ENCODE results near the gene ADGRG4. TPM values are rescaled to one million over a fixed set of nuclear protein-coding genes. Genes with fewer than 3 reads are reported as not detected.

The ADGRG4 gene
- total RNA-seq, 4 donors from 2014 or later = not detected

DNA sequence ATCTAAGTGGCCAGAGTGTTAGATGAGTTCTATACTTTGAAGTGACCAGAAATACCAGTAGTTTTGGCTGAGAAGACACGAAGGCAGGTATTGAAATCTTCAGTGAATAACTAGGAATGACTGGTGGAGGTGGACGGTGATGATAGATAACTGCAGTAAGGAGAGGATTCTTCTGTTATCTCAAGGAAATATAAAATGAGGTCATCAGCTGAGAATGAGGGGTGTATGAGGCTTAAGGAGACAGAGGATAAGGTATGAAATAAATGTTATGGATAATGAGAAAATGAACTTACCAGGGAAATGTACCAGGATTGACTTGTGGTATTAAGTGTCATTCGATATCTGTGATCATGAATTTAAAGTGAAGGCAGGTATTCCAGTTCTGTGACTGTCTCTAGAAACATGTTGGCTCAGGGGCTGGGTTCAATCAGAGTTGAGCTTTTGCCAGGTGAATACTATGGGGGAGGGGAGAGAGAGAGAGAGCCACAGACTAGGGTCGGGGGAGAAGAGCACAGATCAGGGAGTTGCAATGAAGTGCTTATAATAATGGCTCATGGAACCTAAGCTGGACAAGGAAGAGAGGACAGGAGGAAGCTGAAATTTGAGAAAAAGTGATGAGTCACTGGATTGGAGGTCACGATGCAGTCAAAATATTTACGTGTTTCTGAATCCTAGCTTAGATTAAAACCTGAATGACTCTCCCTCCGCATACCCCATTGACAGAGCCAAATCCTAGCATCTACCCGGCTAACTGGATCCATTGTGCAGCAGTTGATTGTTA lies 149.5 kb downstream of the ADGRG4 start:
- no peak for DNase-seq (ENCODE audit: low spot score in 2 of 2)
- Histone ChIP-seq H3K9me3 (no peaks in the 10 kb centered on the region), H3K27ac (no peak overlapping the region), H3K27me3 (no peaks in the 10 kb centered on the region), H3K4me1 (no peaks in the 10 kb centered on the region), H3K4me3 (no peak overlapping the region), H3K36me3 (no peaks in the 10 kb centered on the region)
- 50% methylated on average over 8 of the region's 8 CpGs for WGBS
- TF ChIP-seq, protein P1, sequence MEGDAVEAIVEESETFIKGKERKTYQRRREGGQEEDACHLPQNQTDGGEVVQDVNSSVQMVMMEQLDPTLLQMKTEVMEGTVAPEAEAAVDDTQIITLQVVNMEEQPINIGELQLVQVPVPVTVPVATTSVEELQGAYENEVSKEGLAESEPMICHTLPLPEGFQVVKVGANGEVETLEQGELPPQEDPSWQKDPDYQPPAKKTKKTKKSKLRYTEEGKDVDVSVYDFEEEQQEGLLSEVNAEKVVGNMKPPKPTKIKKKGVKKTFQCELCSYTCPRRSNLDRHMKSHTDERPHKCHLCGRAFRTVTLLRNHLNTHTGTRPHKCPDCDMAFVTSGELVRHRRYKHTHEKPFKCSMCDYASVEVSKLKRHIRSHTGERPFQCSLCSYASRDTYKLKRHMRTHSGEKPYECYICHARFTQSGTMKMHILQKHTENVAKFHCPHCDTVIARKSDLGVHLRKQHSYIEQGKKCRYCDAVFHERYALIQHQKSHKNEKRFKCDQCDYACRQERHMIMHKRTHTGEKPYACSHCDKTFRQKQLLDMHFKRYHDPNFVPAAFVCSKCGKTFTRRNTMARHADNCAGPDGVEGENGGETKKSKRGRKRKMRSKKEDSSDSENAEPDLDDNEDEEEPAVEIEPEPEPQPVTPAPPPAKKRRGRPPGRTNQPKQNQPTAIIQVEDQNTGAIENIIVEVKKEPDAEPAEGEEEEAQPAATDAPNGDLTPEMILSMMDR (IDR thresholded peaks at IDR 0.05) = no peak
- no peak for TF ChIP-seq EP300 (IDR thresholded peaks at IDR 0.05)
- TF ChIP-seq POLR2A (IDR thresholded peaks at IDR 0.05) = no peak
- TF ChIP-seq POLR2AphosphoS5 (IDR thresholded peaks at IDR 0.05) = no peak

DNA sequence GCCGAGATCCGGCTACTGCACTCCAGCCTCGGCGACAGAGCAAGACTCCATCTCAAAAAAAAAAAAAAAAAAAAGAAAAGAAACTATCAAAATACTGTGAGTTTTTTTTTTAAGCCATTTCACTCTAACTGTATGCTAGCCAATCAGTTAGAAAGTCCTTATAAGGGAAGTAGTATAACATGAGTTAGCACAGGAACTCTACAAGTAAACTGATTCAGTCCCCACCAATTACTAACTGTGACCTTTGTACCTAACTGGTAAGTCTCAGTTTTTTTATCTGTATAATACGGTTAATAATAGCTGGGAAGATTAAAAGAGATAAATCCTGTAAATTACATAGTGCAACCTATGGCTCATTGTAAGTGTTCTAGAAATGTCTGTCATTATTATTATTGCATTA lies 151.9 kb downstream of the ADGRG4 start:
- 94% methylated on average over 5 of the region's 5 CpGs for WGBS
- Histone ChIP-seq H3K27me3 (no peaks in the 10 kb centered on the region), H3K4me1 (no peaks in the 10 kb centered on the region), H3K4me3 (no peak overlapping the region), H3K9me3 (no peaks in the 10 kb centered on the region), H3K27ac (no peak overlapping the region), H3K36me3 (no peaks in the 10 kb centered on the region)
- TF ChIP-seq EP300 (IDR thresholded peaks at IDR 0.05) (no peak), POLR2A (IDR thresholded peaks at IDR 0.05) (no peak), POLR2AphosphoS5 (IDR thresholded peaks at IDR 0.05) (no peak)
- TF ChIP-seq, protein P1 (IDR thresholded peaks at IDR 0.05) = no peak
- no peak for DNase-seq (ENCODE audit: low spot score in 2 of 2)

DNA sequence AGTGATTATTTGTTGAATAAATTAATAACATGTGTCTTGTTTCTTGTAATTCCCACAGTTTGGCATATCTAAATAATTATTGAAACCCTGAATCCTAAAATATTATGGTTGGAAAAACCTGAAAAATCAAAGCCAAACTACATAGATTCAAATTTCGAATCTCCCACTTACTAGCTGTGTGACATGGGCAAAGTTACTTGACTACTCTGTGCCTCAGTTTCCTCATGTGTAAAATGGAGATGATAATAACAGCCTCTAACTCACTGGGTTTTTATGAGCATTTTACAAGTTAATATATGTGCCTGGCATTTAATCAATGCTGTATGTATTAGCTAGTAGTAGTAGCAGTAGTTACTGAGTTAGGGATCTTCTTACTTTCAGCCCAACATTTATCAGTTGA lies 152.4 kb downstream of the ADGRG4 start:
- no peaks in the 10 kb centered on the region for H3K27me3 ChIP-seq
- TF ChIP-seq POLR2AphosphoS5 (IDR thresholded peaks at IDR 0.05) (no peak), EP300 (IDR thresholded peaks at IDR 0.05) (no peak), POLR2A (IDR thresholded peaks at IDR 0.05) (no peak)
- TF ChIP-seq, protein P1 (IDR thresholded peaks at IDR 0.05) = no peak
- 56% methylated on average over 1 of the region's 1 CpG for WGBS
- H3K9me3 ChIP-seq = no peaks in the 10 kb centered on the region
- H3K27ac ChIP-seq = no peak overlapping the region
- H3K36me3 ChIP-seq = no peaks in the 10 kb centered on the region
- DNase-seq (ENCODE audit: low spot score in 2 of 2) = no peak
- no peak overlapping the region for H3K4me3 ChIP-seq
- H3K4me1 ChIP-seq = no peaks in the 10 kb centered on the region

DNA sequence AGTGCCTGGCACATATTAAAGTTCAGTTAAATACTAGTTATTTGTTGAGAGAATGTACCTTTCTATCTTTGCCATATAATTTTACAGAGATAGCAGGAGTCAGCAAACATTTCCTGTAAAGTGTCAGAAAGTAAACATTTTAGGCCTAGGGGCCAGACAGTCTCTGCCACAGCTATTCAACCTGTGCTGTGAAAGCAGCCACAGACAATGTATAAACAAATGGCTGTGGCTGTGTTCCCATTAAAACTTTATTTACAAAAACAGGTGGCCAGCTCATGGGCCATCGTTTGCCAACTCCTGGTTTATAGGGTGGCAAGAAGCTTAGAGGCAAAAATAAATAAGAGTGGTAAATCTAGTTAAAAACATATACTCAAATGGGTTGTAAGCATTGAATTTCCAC lies 153.0 kb downstream of the ADGRG4 start:
- no peak for DNase-seq (ENCODE audit: low spot score in 2 of 2)
- no peak overlapping the region for H3K27ac ChIP-seq
- H3K9me3 ChIP-seq = no peaks in the 10 kb centered on the region
- TF ChIP-seq POLR2A (IDR thresholded peaks at IDR 0.05) (no peak), EP300 (IDR thresholded peaks at IDR 0.05) (no peak), POLR2AphosphoS5 (IDR thresholded peaks at IDR 0.05) (no peak)
- TF ChIP-seq, protein P1 (IDR thresholded peaks at IDR 0.05) = no peak
- no peaks in the 10 kb centered on the region for H3K27me3 ChIP-seq
- H3K4me1 ChIP-seq = no peaks in the 10 kb centered on the region
- WGBS = 39% methylated on average over 1 of the region's 1 CpG
- H3K36me3 ChIP-seq = no peaks in the 10 kb centered on the region
- no peak overlapping the region for H3K4me3 ChIP-seq

DNA sequence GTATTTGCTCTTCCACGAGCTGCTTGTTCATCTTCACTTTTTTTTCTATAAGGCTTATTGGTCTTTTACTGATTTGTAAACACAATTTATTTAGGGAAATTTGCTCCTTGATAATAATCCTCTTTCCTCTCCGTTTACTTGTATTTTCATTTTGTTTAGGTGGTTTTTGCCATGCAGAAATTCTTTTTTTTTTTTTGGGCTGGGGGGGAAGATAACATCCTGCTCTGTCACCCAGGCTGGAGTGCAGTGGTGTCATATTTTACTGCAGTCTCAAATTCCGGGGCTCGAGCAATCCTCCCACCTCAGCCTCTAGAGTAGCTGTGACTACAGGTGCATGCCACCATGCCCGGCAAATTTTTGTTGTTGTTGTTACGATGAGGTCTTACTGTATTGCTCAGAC lies 155.4 kb downstream of the ADGRG4 start:
- Histone ChIP-seq H3K27me3 (no peaks in the 10 kb centered on the region), H3K4me1 (no peaks in the 10 kb centered on the region), H3K4me3 (no peak overlapping the region), H3K9me3 (no peaks in the 10 kb centered on the region), H3K27ac (no peak overlapping the region), H3K36me3 (no peaks in the 10 kb centered on the region)
- DNase-seq (ENCODE audit: low spot score in 2 of 2) = no peak
- no peak for TF ChIP-seq EP300 (IDR thresholded peaks at IDR 0.05)
- TF ChIP-seq POLR2AphosphoS5 (IDR thresholded peaks at IDR 0.05) = no peak
- TF ChIP-seq POLR2A (IDR thresholded peaks at IDR 0.05) = no peak
- TF ChIP-seq, protein P1 (IDR thresholded peaks at IDR 0.05) = no peak
- 70% methylated on average over 6 of the region's 6 CpGs for WGBS

Measured in suprapubic skin (tissue), 4 donors.